GM12875 (cell line): ENCODE measurements around the gene MYZAP.

Source experiments
- H3K4me3 ChIP-seq: one replicate; pipeline ENCODE4 v1.5.1; 2011; ENCODE audit warnings: low read depth, low read length, control low read depth
- CTCF ChIP-seq: IDR thresholded peaks from 2 replicates; pipeline ENCODE4 v1.5.1; 2011; ENCODE audit warnings: low read depth, mild to moderate bottlenecking, control low read depth, inconsistent platforms, low read length, moderate library complexity, borderline replicate concordance; ENCODE audit not compliant: insufficient read depth

MYZAP gene

GRCh38 chr15:57698991-57699390, 107.3 kb downstream of the MYZAP start:
- no peak overlapping the region for H3K4me3 ChIP-seq
- TF ChIP-seq CTCF: no peak

GRCh38 chr15:57703387-57703786, 111.7 kb downstream of the MYZAP start:
- H3K4me3 ChIP-seq: no peak overlapping the region
- TF ChIP-seq CTCF: no peak

- no peak for TF ChIP-seq CTCF
- no peak overlapping the region for H3K4me3 ChIP-seq
These were observed 112.7 kb downstream of the MYZAP start for GRCh38 chr15:57704441-57704840.

GRCh38 chr15:57705746-57706404, 114.2 kb downstream of the MYZAP start:
- TF ChIP-seq CTCF: no peak
- H3K4me3 ChIP-seq: peak overlapping the region; percentile 84

GRCh38 chr15:57706405-57707209, 114.9 kb downstream of the MYZAP start, which contains the start of gene POLR2M:
POLR2M (plus strand) TSS chr15:57706714; CDS start chr15:57706843, 129 bp downstream.
- no peak for TF ChIP-seq CTCF

GRCh38 chr15:57708047-57708446, 116.3 kb downstream of the MYZAP start:
- no peak for TF ChIP-seq CTCF
- no peak overlapping the region for H3K4me3 ChIP-seq

More at GRCh38 chr15:57706405-57707209, 114.9 kb downstream of the MYZAP start, which contains the start of gene POLR2M:
- peak within 1 kb of the TSS; percentile 84 for H3K4me3 ChIP-seq
